Chondrocyte (in vitro differentiated cells): Measurements from ENCODE around the gene IL22RA1. TPM values are rescaled to one million over a fixed set of nuclear protein-coding genes. Genes with fewer than 3 reads are reported as not detected.

Experiments
- DNase-seq: peaks from one replicate; pipeline ENCODE4 v3.0.0; 2021; ENCODE audit warnings: mixed read lengths, low spot score
- H3K27ac Mint-ChIP-seq: one replicate; pipeline ENCODE4 v1.8.0; 2021; ENCODE audit warnings: mild to moderate bottlenecking, moderate library complexity, mixed read lengths; ENCODE audit not compliant: unreplicated experiment
- H3K27me3 Mint-ChIP-seq: 2 replicates; pipeline ENCODE4 v1.8.0; 2021; ENCODE audit warnings: low read depth, mixed read lengths
- H3K36me3 Mint-ChIP-seq: 2 replicates; pipeline ENCODE4 v1.8.0; 2021; ENCODE audit warnings: low read depth, mixed read lengths
- H3K4me1 Mint-ChIP-seq: 2 replicates; pipeline ENCODE4 v1.8.0; 2021; ENCODE audit warnings: low read depth, mild to moderate bottlenecking, mixed read lengths
- H3K4me3 Mint-ChIP-seq: one replicate; pipeline ENCODE4 v1.8.0; 2021; ENCODE audit warnings: mild to moderate bottlenecking, moderate library complexity, mixed read lengths; ENCODE audit not compliant: unreplicated experiment
- H3K9me3 Mint-ChIP-seq: 2 replicates; pipeline ENCODE4 v1.8.0; 2021; ENCODE audit warnings: low read depth, mixed read lengths
- CTCF ChIP-seq: fragments of 200-600 bp; sonication (generic); IDR thresholded peaks from 2 replicates; pipeline ENCODE4 v1.5.0; 2021; ENCODE audit warnings: antibody characterized with exemption, mild to moderate bottlenecking, moderate library complexity
- total RNA-seq: library from RNA; stranded (reverse); gene quantifications from 3 replicates; pipeline ENCODE4 v1.2.1, GENCODE V29; 2021

The IL22RA1 gene
- total RNA-seq, 1 donor from 2014 or later: not detected

- no peak overlapping the region for H3K27ac Mint-ChIP-seq
- no peaks in the 10 kb centered on the region for H3K36me3 Mint-ChIP-seq
- no peak overlapping the region for H3K4me3 Mint-ChIP-seq
These were observed 53.0 kb downstream of the IL22RA1 start for GRCh38 chr1:24089743-24090555.

GRCh38 chr1:24089027-24089742, 53.8 kb downstream of the IL22RA1 start:
- no peaks in the 10 kb centered on the region for H3K36me3 Mint-ChIP-seq
- no peak overlapping the region for H3K4me3 Mint-ChIP-seq
- no peaks in the 10 kb centered on the region for H3K4me1 Mint-ChIP-seq
- TF ChIP-seq CTCF: no peak
- no peak for DNase-seq
- H3K27me3 Mint-ChIP-seq: peaks cover 2% of the 10 kb centered on the region
- no peaks in the 10 kb centered on the region for H3K9me3 Mint-ChIP-seq
- H3K27ac Mint-ChIP-seq: no peak overlapping the region

More at GRCh38 chr1:24089743-24090555, 53.0 kb downstream of the IL22RA1 start:
- no peak for DNase-seq
- H3K4me1 Mint-ChIP-seq: no peaks in the 10 kb centered on the region
- no peaks in the 10 kb centered on the region for H3K9me3 Mint-ChIP-seq
- no peak for TF ChIP-seq CTCF
- peaks cover 4% of the 10 kb centered on the region for H3K27me3 Mint-ChIP-seq

- no peak for TF ChIP-seq CTCF
- DNase-seq: no peak
- peaks cover 2% of the 10 kb centered on the region for H3K27me3 Mint-ChIP-seq
- no peaks in the 10 kb centered on the region for H3K4me1 Mint-ChIP-seq
- H3K36me3 Mint-ChIP-seq: no peaks in the 10 kb centered on the region
- H3K9me3 Mint-ChIP-seq: no peaks in the 10 kb centered on the region
- no peak overlapping the region for H3K27ac Mint-ChIP-seq
- H3K4me3 Mint-ChIP-seq: no peak overlapping the region
These were observed 56.5 kb downstream of the IL22RA1 start for GRCh38 chr1:24086466-24086865.

GRCh38 chr1:24085546-24085945, 57.4 kb downstream of the IL22RA1 start:
- H3K4me1 Mint-ChIP-seq: no peaks in the 10 kb centered on the region
- no peak overlapping the region for H3K4me3 Mint-ChIP-seq
- no peak overlapping the region for H3K27ac Mint-ChIP-seq
- no peaks in the 10 kb centered on the region for H3K9me3 Mint-ChIP-seq
- no peaks in the 10 kb centered on the region for H3K36me3 Mint-ChIP-seq
- H3K27me3 Mint-ChIP-seq: peaks cover 2% of the 10 kb centered on the region
- TF ChIP-seq CTCF: no peak
- DNase-seq: no peak

GRCh38 chr1:24085007-24085406, 57.9 kb downstream of the IL22RA1 start:
- H3K4me3 Mint-ChIP-seq: no peak overlapping the region
- no peaks in the 10 kb centered on the region for H3K36me3 Mint-ChIP-seq
- H3K27me3 Mint-ChIP-seq: peaks cover 2% of the 10 kb centered on the region
- no peak for TF ChIP-seq CTCF
- H3K4me1 Mint-ChIP-seq: no peaks in the 10 kb centered on the region
- no peak for DNase-seq
- no peaks in the 10 kb centered on the region for H3K9me3 Mint-ChIP-seq
- H3K27ac Mint-ChIP-seq: no peak overlapping the region
